Activated CD4-positive, alpha-beta T cell treated with anti-CD3 and anti-CD28 coated beads, Interleukin-2, amount 10 ng/mL, durations not matched to agents 7 days and 5 days (primary cell): ENCODE results near the gene ABCA9. TPM values are rescaled to one million over a fixed set of nuclear protein-coding genes. Genes with fewer than 3 reads are reported as not detected.
"Not testable (repeated sequence)": the region's sequence is repeated elsewhere in the genome, so short reads cannot be mapped to it uniquely, and the experiment has no call there.

Source experiments
- CTCF ChIA-PET: fragments of 350-600 bp; sonication (Branson Sonifier 250); formaldehyde crosslinking; loops from one replicate; lab custom pipeline; 2021; ENCODE audit warnings: antibody characterized with exemption; lab: Charles Lee
- POLR2A ChIA-PET: fragments of 350-600 bp; sonication (Branson Sonifier 250); formaldehyde crosslinking; loops from one replicate; lab custom pipeline; 2021; ENCODE audit warnings: antibody characterized with exemption; lab: Charles Lee
- DNase-seq: peaks from one replicate; pipeline ENCODE4 v3.0.0-alpha.2; 2020
- H3K27ac Mint-ChIP-seq: one replicate; pipeline ENCODE4 v1.8.0; 2021; ENCODE audit warnings: mild to moderate bottlenecking, moderate library complexity, mixed read lengths
- H3K27me3 Mint-ChIP-seq: one replicate; pipeline ENCODE4 v1.8.0; 2021; ENCODE audit warnings: mixed read lengths
- H3K36me3 Mint-ChIP-seq: one replicate; pipeline ENCODE4 v1.8.0; 2021; ENCODE audit warnings: low read depth, mixed read lengths
- H3K4me1 Mint-ChIP-seq: one replicate; pipeline ENCODE4 v1.8.0; 2021; ENCODE audit warnings: mixed read lengths
- H3K4me3 Mint-ChIP-seq: one replicate; pipeline ENCODE4 v1.8.0; 2021; ENCODE audit warnings: mild to moderate bottlenecking, moderate library complexity, mixed read lengths
- H3K9me3 Mint-ChIP-seq: one replicate; pipeline ENCODE4 v1.8.0; 2021; ENCODE audit warnings: mixed read lengths
- total RNA-seq, 2 experiments: library from RNA; stranded (reverse); gene quantifications; one replicate each; pipeline ENCODE4 v1.2.3, GENCODE V29; 2021

ABCA9 gene
- total RNA-seq, 2 experiments from 2014 or later: 0.08 to 0.22 TPM

- Mint-ChIP-seq H3K4me1 (peaks cover 22% of the 10 kb centered on the region), H3K9me3 (no peaks in the 10 kb centered on the region), H3K27ac (no peak overlapping the region), H3K27me3 (no peaks in the 10 kb centered on the region), H3K4me3 (no peak overlapping the region), H3K36me3 (no peaks in the 10 kb centered on the region)
- no peak for DNase-seq
- ChIA-PET POLR2A (no interaction called here), CTCF (no interaction called here)
Measured at GRCh38 chr17:69045646-69046045, 15.1 kb downstream of the ABCA9 start.

DNA sequence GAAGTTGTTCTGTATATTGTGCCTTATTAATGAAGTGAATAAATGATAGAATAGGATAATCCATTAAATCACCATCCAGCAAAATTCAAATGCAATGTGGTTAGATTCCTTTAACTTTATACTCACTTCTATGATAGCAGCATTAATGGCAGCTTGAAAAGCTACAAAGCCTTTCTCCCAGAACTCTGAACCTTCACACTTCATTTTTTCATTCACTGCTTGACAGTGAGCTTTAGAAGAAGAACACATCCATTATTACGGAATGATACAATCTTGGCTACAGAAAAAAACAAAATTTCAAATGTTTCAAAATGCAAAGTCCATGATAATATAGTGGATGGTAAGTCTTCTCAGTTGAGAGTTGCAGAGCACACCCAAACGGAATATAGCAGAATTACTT is 16.4 kb downstream of the ABCA9 start:
- Mint-ChIP-seq H3K4me1 (peaks cover 20% of the 10 kb centered on the region), H3K36me3 (no peaks in the 10 kb centered on the region), H3K9me3 (no peaks in the 10 kb centered on the region), H3K27ac (no peak overlapping the region), H3K4me3 (no peak overlapping the region), H3K27me3 (peaks cover 6% of the 10 kb centered on the region)
- no peak for DNase-seq
- ChIA-PET POLR2A (no interaction called here), CTCF (no interaction called here)

GRCh38 chr17:69043098-69043734 is 17.5 kb downstream of the ABCA9 start:
- DNase-seq: no peak
- Mint-ChIP-seq H3K27ac (no peak overlapping the region), H3K27me3 (peaks cover 11% of the 10 kb centered on the region), H3K9me3 (no peaks in the 10 kb centered on the region), H3K4me3 (no peak overlapping the region), H3K36me3 (no peaks in the 10 kb centered on the region), H3K4me1 (peaks cover 9% of the 10 kb centered on the region)
- CTCF ChIA-PET: no interaction called here
- POLR2A ChIA-PET: no interaction called here

- Mint-ChIP-seq H3K36me3 (no peaks in the 10 kb centered on the region), H3K9me3 (peaks cover 2% of the 10 kb centered on the region), H3K4me3 (no peak overlapping the region), H3K4me1 (peaks cover 2% of the 10 kb centered on the region), H3K27me3 (peaks cover 12% of the 10 kb centered on the region), H3K27ac (no peak overlapping the region)
- DNase-seq: no peak
- CTCF ChIA-PET: no interaction called here
- POLR2A ChIA-PET: no interaction called here
Measured at GRCh38 chr17:69042308-69042707, 18.4 kb downstream of the ABCA9 start.

GRCh38 chr17:69031839-69032238 is 28.9 kb downstream of the ABCA9 start:
- Mint-ChIP-seq H3K4me3 (no peak overlapping the region), H3K36me3 (no peaks in the 10 kb centered on the region), H3K9me3 (no peaks in the 10 kb centered on the region), H3K27me3 (peaks cover 10% of the 10 kb centered on the region), H3K27ac (no peak overlapping the region), H3K4me1 (no peaks in the 10 kb centered on the region)
- ChIA-PET POLR2A (no interaction called here), CTCF (no interaction called here)
- no peak for DNase-seq

- ChIA-PET CTCF (no interaction called here), POLR2A (no interaction called here)
- no peak for DNase-seq
- Mint-ChIP-seq H3K9me3 (no peaks in the 10 kb centered on the region), H3K27me3 (peaks cover 11% of the 10 kb centered on the region), H3K27ac (no peak overlapping the region), H3K4me3 (no peak overlapping the region), H3K36me3 (no peaks in the 10 kb centered on the region), H3K4me1 (no peaks in the 10 kb centered on the region)
Measured at GRCh38 chr17:69030169-69030568, 30.6 kb downstream of the ABCA9 start.

GRCh38 chr17:69018687-69019086 is 42.0 kb downstream of the ABCA9 start:
- DNase-seq: no peak
- peaks cover 2% of the 10 kb centered on the region for H3K27me3 Mint-ChIP-seq
- POLR2A ChIA-PET: no interaction called here
- no peaks in the 10 kb centered on the region for H3K4me1 Mint-ChIP-seq
- H3K36me3 Mint-ChIP-seq: no peaks in the 10 kb centered on the region
- no peak overlapping the region for H3K27ac Mint-ChIP-seq
- H3K4me3 Mint-ChIP-seq: no peak overlapping the region
- CTCF ChIA-PET: no interaction called here
- no peaks in the 10 kb centered on the region for H3K9me3 Mint-ChIP-seq

GRCh38 chr17:69018022-69018615 is 42.6 kb downstream of the ABCA9 start:
- H3K27me3 Mint-ChIP-seq: peaks cover 2% of the 10 kb centered on the region
- no peaks in the 10 kb centered on the region for H3K4me1 Mint-ChIP-seq
- no peak overlapping the region for H3K4me3 Mint-ChIP-seq
- H3K9me3 Mint-ChIP-seq: no peaks in the 10 kb centered on the region
- H3K36me3 Mint-ChIP-seq: no peaks in the 10 kb centered on the region
- POLR2A ChIA-PET: no interaction called here
- H3K27ac Mint-ChIP-seq: no peak overlapping the region
- no peak for DNase-seq
- CTCF ChIA-PET: no interaction called here

DNA sequence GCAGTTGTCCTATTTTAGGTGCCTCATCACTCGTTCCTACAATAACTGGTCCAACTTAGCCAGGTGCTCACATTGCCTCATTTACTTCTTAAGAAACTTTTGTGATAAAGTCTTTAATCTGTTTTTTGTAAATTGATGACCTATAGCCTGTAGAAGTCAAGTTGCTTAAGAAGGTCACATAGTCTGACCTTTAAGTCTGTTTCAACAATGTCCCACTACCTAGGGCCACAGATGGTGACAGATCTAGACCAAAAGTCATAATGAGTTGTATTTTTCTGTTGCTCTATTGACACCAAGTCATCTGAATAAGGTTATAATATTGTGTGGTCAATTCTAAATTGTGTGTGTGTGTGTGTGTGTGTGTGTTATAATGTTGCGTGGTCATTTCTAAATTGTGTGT is 45.1 kb downstream of the ABCA9 start:
- ChIA-PET CTCF (no interaction called here), POLR2A (no interaction called here)
- Mint-ChIP-seq H3K4me3 (no peak overlapping the region), H3K9me3 (no peaks in the 10 kb centered on the region), H3K36me3 (no peaks in the 10 kb centered on the region), H3K27ac (no peak overlapping the region), H3K27me3 (peaks cover 2% of the 10 kb centered on the region), H3K4me1 (no peaks in the 10 kb centered on the region)
- DNase-seq: no peak

DNA sequence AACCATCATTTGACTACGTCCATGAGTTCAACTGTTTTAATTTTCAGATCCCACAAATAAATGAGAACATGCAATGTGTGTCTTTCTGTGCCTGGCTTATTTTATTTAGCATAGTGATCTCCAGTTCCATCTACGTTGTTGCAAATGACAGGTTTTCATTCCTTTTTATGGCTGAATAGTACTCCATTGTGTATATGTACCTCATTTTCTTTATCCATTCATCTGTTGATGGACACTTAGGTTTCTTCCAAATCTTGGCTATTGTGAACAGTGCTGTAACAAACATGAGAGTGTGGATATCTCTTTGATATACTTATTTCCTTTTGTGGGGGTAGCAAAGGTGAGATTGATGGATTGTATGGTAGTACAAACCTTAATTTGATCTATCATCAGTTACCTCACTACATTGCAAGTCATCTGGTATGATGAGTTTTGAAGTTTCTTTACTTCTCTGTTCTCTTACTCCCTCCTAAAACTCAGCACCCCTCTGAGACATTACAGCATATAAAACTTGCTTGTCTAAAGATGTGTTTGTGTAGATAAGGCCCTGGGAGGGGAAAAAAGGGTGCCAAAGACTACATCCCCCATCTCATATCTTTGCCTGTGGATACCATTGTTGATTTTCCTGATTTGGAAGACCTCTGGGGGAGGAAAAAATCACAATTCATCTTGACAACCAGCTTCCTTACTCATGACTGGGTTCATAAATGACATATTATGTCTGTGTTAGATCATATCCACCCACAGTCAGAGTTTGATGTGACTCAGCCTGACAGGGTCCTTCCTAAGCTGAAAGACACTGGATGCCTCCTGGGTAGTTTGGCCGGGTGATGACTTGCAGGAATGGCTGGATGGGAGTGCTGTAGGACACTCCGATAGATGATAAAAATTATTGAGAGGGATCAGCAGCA is 47.6 kb downstream of the ABCA9 start:
- DNase-seq: no peak
- H3K4me1 Mint-ChIP-seq: no peaks in the 10 kb centered on the region
- no peaks in the 10 kb centered on the region for H3K36me3 Mint-ChIP-seq
- CTCF ChIA-PET: no interaction called here
- H3K4me3 Mint-ChIP-seq: no peak overlapping the region
- peaks cover 2% of the 10 kb centered on the region for H3K27me3 Mint-ChIP-seq
- H3K9me3 Mint-ChIP-seq: no peaks in the 10 kb centered on the region
- POLR2A ChIA-PET: no interaction called here
- H3K27ac Mint-ChIP-seq: no peak overlapping the region

DNA sequence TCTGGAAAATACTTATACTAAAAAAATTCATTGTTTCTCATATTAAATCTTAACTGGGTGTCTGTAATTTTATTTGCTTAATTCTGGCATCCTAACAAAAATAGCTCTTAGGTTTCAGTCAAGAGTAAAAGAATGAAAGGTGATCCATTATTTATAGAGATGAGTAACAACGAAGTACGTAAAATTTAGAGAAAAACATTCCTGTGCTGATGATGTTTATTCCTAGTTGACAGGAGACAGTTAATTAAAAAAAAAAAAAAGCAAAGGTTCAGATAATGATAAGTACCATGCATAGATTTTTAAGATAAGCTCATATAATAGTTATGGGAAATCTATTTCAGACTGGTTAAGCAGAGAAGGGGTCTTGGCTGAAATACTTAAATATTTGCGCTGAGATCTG is 50.8 kb downstream of the ABCA9 start:
- Mint-ChIP-seq H3K9me3 (no peaks in the 10 kb centered on the region), H3K27me3 (peaks cover 2% of the 10 kb centered on the region), H3K36me3 (no peaks in the 10 kb centered on the region), H3K4me3 (no peak overlapping the region), H3K27ac (no peak overlapping the region), H3K4me1 (no peaks in the 10 kb centered on the region)
- no peak for DNase-seq
- POLR2A ChIA-PET: no interaction called here
- CTCF ChIA-PET: no interaction called here

DNA sequence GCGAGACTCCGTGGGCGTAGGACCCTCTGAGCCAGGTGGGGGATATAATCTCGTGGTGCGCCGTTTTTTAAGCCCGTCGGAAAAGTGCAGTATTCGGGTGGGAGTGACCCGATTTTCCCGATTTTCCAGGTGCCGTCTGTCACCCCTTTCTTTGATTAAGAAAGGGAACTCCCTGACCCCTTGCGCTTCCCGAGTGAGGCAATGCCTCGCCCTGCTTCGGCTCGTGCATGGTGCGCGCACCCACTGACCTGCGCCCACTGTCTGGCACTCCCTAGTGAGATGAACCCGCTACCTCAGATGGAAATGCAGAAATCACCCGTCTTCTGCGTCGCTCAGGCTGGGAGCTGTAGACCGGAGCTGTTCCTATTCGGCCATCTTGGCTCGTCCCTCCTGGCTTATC is 56.0 kb downstream of the ABCA9 start:
- DNase-seq, H3K4me1 Mint-ChIP-seq, POLR2A ChIA-PET, H3K27ac Mint-ChIP-seq, CTCF ChIA-PET, H3K36me3 Mint-ChIP-seq, H3K9me3 Mint-ChIP-seq, H3K4me3 Mint-ChIP-seq, H3K27me3 Mint-ChIP-seq: not testable (repeated sequence)

GRCh38 chr17:68999743-69000142 is 61.0 kb downstream of the ABCA9 start:
- H3K9me3 Mint-ChIP-seq, H3K27me3 Mint-ChIP-seq, DNase-seq, CTCF ChIA-PET, H3K4me1 Mint-ChIP-seq, POLR2A ChIA-PET, H3K36me3 Mint-ChIP-seq, H3K4me3 Mint-ChIP-seq, H3K27ac Mint-ChIP-seq: not testable (repeated sequence)
